GM12878 (cell line): ENCODE measurements around the gene CALB2. TPM values are rescaled to one million over a fixed set of nuclear protein-coding genes. Genes with fewer than 3 reads are reported as not detected.

Experiments used
- ATAC-seq: fragments of 200-7000 bp; cut with Tn5 transposase; 3 replicates; pipeline ENCODE4 v1.9.1; 2020; ENCODE audit warnings: mild to moderate bottlenecking, moderate library complexity
- BruUV-seq: library from RNA; stranded (reverse); fragments of 400-500 nt; replicated peaks from 2 replicates; lab custom pipeline; 2021; lab: Mats Ljungman, UMichigan
- CTCF ChIA-PET: fragments of 300-600 bp; sonication (Branson Sonifier 250); formaldehyde crosslinking; extraction: SDS; loops from one replicate; lab custom pipeline; 2021; ENCODE audit warnings: inconsistent platforms; lab: Yijun Ruan, JAX
- POLR2A ChIA-PET: fragments of 350-600 bp; formaldehyde crosslinking; extraction: SDS; loops from one replicate; lab custom pipeline; 2021; ENCODE audit warnings: inconsistent platforms; lab: Charles Lee
- RAD21 ChIA-PET: fragments of 300-600 bp; sonication (Branson Sonifier 250); formaldehyde crosslinking; loops from one replicate; lab custom pipeline; 2023; ENCODE audit warnings: antibody characterized with exemption; ENCODE audit not compliant: unreplicated experiment; lab: Charles Lee
- SMC1A ChIA-PET: fragments of 300-600 bp; sonication (Branson Sonifier 250); formaldehyde crosslinking; loops from one replicate; lab custom pipeline; 2023; ENCODE audit not compliant: unreplicated experiment, uncharacterized antibody; lab: Charles Lee
- DNase-seq: peaks from one replicate; pipeline ENCODE4 v3.0.0-alpha.2; 2011; ENCODE audit warnings: low read depth, low spot score
- FAIRE-seq: peaks from 3 replicates; lab custom pipeline; 2011; peaks lifted over from hg19 to GRCh38; lab: Jason Lieb, UNC
- H2AFZ ChIP-seq: 2 replicates; pipeline ENCODE4 v1.6.0; 2011; ENCODE audit warnings: low read depth, low read length, control low read depth; ENCODE audit not compliant: control insufficient read depth
- H3K27ac ChIP-seq: 2 replicates; pipeline ENCODE4 v1.5.1; 2011; ENCODE audit warnings: control low read depth; ENCODE audit not compliant: control insufficient read depth, insufficient read depth
- H3K27me3 ChIP-seq, 2 experiments: replicated peaks in 1 of 2; 2 replicates each; pipeline versions ENCODE4 v1.6.0 to v1.6.1; 2011; ENCODE audit warnings: low read length in 1 of 2; ENCODE audit not compliant: control insufficient read depth in 2 of 2, insufficient read depth in 2 of 2
- H3K36me3 ChIP-seq, 2 experiments: 2 replicates each; pipeline ENCODE4 v1.5.1; 2011; ENCODE audit warnings: low read length in 1 of 2; ENCODE audit not compliant: control insufficient read depth in 2 of 2, insufficient read depth in 2 of 2
- H3K4me1 ChIP-seq: 2 replicates; pipeline ENCODE4 v1.6.1; 2011; ENCODE audit warnings: mild to moderate bottlenecking, low read length, moderate library complexity, mixed read lengths; ENCODE audit not compliant: control insufficient read depth, insufficient read depth
- H3K4me2 ChIP-seq: 2 replicates; pipeline ENCODE4 v1.6.0; 2011; ENCODE audit warnings: control low read depth; ENCODE audit not compliant: control insufficient read depth, insufficient read depth
- H3K4me3 ChIP-seq: fragments of 200-600 bp; sonication (generic); 2 replicates; pipeline ENCODE4 v1.5.1; 2016
- H3K79me2 ChIP-seq: 2 replicates; pipeline ENCODE4 v1.6.0; 2011; ENCODE audit warnings: low read length; ENCODE audit not compliant: control insufficient read depth, insufficient read depth
- H3K9ac ChIP-seq: 2 replicates; pipeline ENCODE4 v1.8.0; 2011; ENCODE audit warnings: low read length, control low read depth, mixed read lengths; ENCODE audit not compliant: control insufficient read depth, insufficient read depth
- H3K9me3 ChIP-seq: replicated peaks from 3 replicates; pipeline ENCODE4 v1.5.1; 2011; ENCODE audit warnings: mild to moderate bottlenecking, low read length; ENCODE audit not compliant: control insufficient read depth, insufficient read depth
- H4K20me1 ChIP-seq: 2 replicates; pipeline ENCODE4 v1.6.0; 2011; ENCODE audit not compliant: control insufficient read depth, insufficient read depth
- CEBPB ChIP-seq, 2 experiments: fragments of 150-350 bp in 1 of 2; IDR thresholded peaks; 2 replicates each; pipeline ENCODE4 v1.6.1; 2012 to 2014; ENCODE audit warnings: low read depth in 2 of 2, low read length in 2 of 2, borderline replicate concordance in 1 of 2, inconsistent platforms in 1 of 2
- CHD4 ChIP-seq: fragments of 200-600 bp; sonication (generic); IDR thresholded peaks from 2 replicates; pipeline ENCODE4 v1.6.1; 2016; ENCODE audit warnings: mild to moderate bottlenecking
- EGR1 ChIP-seq, 2 experiments: IDR thresholded peaks; 1 replicate in 1 of 2; 2 replicates in 1 of 2; pipeline ENCODE4 v1.6.1; 2011 to 2012; ENCODE audit warnings: low read depth in 2 of 2, low read length in 2 of 2, borderline replicate concordance in 1 of 2, mild to moderate bottlenecking in 1 of 2, moderate library complexity in 1 of 2
- MYC ChIP-seq: IDR thresholded peaks from 2 replicates; pipeline ENCODE4 v1.6.1; 2011; ENCODE audit warnings: mild to moderate bottlenecking, low read length, moderate library complexity, inconsistent platforms; ENCODE audit not compliant: insufficient read depth, insufficient replicate concordance, insufficient read length, severe bottlenecking
- RUNX3 ChIP-seq: IDR thresholded peaks from 2 replicates; pipeline ENCODE4 v1.6.1; 2012; ENCODE audit warnings: low read length, inconsistent platforms
- SUPT20H ChIP-seq: IDR thresholded peaks from 2 replicates; pipeline ENCODE4 v1.6.1; 2011; ENCODE audit warnings: low read depth, mild to moderate bottlenecking, low read length, moderate library complexity, borderline replicate concordance; ENCODE audit not compliant: control insufficient read depth
- TAF1 ChIP-seq: IDR thresholded peaks from 2 replicates; pipeline ENCODE4 v1.6.1; 2011; ENCODE audit warnings: mild to moderate bottlenecking, low read depth, low read length, borderline replicate concordance
- WGBS: methylation state at CpG from one replicate; pipeline ENCODE4 v1.1.6; 2016; ENCODE audit warnings: low lambda C conversion rate; ENCODE audit not compliant: insufficient replicate concordance, insufficient coverage; ENCODE audit errors: missing lambda C conversion rate; 5-methylcytosine and 5-hydroxymethylcytosine counted together
- in situ Hi-C: fragments of 300-500 bp; cut with MboI; formaldehyde crosslinking; loops from 9 replicates; pipeline ENCODE4 v1.14.3; 2018; ENCODE audit warnings: mixed read lengths
- intact Hi-C: fragments of 100-400 bp; cut with micrococcal nuclease; formaldehyde crosslinking; loops from one replicate; pipeline ENCODE4 v1.14.2; 2022; ENCODE audit not compliant: unreplicated experiment
- polyA plus RNA-seq, 11 experiments: library from polyadenylated mRNA; depleted of rRNA in 4 of 11; unstranded in 6 of 11; stranded (reverse) in 5 of 11; fragments of >200 nt; fragmentation: Nextera tagmentation in 4 of 11; fragmentation: Illumina TruSeq in 1 of 11; extraction: Ambion mirVana in 4 of 11; extraction: Trizol in 1 of 11; gene quantifications; 1 replicate in 1 of 11; 2 replicates in 10 of 11; pipeline versions ENCODE4 v1.2.1 to v1.2.3, GENCODE V29; 2011 to 2016; ENCODE audit warnings: inconsistent platforms in 2 of 11, missing spikeins in 2 of 11, low read depth in 1 of 11
- total RNA-seq, 4 experiments: library from RNA; depleted of rRNA in 3 of 4; stranded (reverse); fragments of >200 nt in 3 of 4; fragmentation: Illumina TruSeq in 1 of 4; extraction: Trizol in 1 of 4; gene quantifications; 2 replicates each; pipeline versions ENCODE4 v1.2.1 to v1.2.3, GENCODE V29; 2013 to 2021
- TF ChIP-seq, protein P1 (sequence below): fragments of 150-350 bp; IDR thresholded peaks from 2 replicates; pipeline ENCODE4 v1.6.1; 2014; ENCODE audit warnings: mild to moderate bottlenecking, low read depth, low read length
- TF ChIP-seq, protein P2 (sequence below): fragments of 450-650 bp; IDR thresholded peaks from 2 replicates; pipeline ENCODE4 v1.6.1; 2017; ENCODE audit warnings: mild to moderate bottlenecking, moderate library complexity
- TF ChIP-seq, protein P3 (sequence below), 3 experiments: IDR thresholded peaks in 2 of 3; conservative IDR thresholded peaks in 1 of 3; 2 replicates each; pipeline ENCODE4 v1.5.1; 2011; ENCODE audit warnings: low read depth in 3 of 3, low read length in 3 of 3, mild to moderate bottlenecking in 3 of 3, control low read depth in 2 of 3, moderate library complexity in 2 of 3, inconsistent platforms in 1 of 3, mixed read lengths in 1 of 3; ENCODE audit not compliant: control insufficient read depth in 2 of 3, insufficient read depth in 1 of 3; ENCODE audit errors: extremely low read depth in 1 of 3
- TF ChIP-seq, protein P4 (sequence below): fragments of 450-650 bp; IDR thresholded peaks from 2 replicates; pipeline ENCODE4 v1.6.1; 2017; ENCODE audit warnings: mild to moderate bottlenecking, moderate library complexity

The CALB2 gene
- total and polyA plus RNA-seq, 10 of the 15 experiments (the other 5 are each of a cell fraction or from before 2014, with no cell fraction given), result not detected

DNA sequence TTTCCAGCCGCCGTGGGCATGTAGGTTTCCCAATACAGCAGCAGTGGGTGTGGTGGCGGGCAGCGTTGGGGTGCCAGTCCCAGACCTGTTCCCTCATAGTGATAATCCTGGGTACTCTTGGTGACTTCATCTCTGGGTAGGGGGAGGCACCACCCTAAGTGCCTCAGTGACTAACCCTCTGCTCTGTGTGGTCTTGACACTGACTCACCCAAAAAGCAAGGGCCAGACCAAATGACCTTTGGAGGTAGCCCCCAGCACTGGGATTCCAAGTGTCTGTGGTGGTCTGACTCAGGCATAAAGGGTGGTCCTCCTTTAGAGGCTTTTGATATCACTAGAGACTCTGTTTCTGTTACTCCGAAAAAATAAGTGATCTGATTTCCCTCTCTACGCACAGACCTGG, 908 bp downstream of the CALB2 start:
- peaks cover 0 to 1% of the 10 kb centered on the region in 2 experiments; a peak in 3 of 4 replicates for H3K27me3 ChIP-seq
- RAD21 ChIA-PET, result no interaction called here
- FAIRE-seq (no peak), DNase-seq (no peak)
- no peak overlapping the region for H3K9ac ChIP-seq
- CTCF ChIA-PET, result interaction anchor here (0.9 to 1.3 kb wide), 3 partner anchors 10 to 293 kb away, joined by 3 to 4 read pairs (median 3); no protein-coding TSS in a partner anchor
- in situ Hi-C loops, result no loop called here
- H3K36me3 ChIP-seq, result no peaks in the 10 kb centered on the region
- SMC1A ChIA-PET, result interaction anchor here (1.3 to 1.4 kb wide), 2 partner anchors 9 to 183 kb away, joined by 3 to 4 read pairs; no protein-coding TSS in a partner anchor
- POLR2A ChIA-PET, result no interaction called here
- 55% methylated on average over 6 of the region's 6 CpGs for WGBS
- H3K4me1 ChIP-seq, result no peaks in the 10 kb centered on the region
- no peak overlapping the region for H2AFZ ChIP-seq
- TF ChIP-seq, protein P1, sequence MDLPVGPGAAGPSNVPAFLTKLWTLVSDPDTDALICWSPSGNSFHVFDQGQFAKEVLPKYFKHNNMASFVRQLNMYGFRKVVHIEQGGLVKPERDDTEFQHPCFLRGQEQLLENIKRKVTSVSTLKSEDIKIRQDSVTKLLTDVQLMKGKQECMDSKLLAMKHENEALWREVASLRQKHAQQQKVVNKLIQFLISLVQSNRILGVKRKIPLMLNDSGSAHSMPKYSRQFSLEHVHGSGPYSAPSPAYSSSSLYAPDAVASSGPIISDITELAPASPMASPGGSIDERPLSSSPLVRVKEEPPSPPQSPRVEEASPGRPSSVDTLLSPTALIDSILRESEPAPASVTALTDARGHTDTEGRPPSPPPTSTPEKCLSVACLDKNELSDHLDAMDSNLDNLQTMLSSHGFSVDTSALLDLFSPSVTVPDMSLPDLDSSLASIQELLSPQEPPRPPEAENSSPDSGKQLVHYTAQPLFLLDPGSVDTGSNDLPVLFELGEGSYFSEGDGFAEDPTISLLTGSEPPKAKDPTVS, result no peak
- TF ChIP-seq, protein P2, sequence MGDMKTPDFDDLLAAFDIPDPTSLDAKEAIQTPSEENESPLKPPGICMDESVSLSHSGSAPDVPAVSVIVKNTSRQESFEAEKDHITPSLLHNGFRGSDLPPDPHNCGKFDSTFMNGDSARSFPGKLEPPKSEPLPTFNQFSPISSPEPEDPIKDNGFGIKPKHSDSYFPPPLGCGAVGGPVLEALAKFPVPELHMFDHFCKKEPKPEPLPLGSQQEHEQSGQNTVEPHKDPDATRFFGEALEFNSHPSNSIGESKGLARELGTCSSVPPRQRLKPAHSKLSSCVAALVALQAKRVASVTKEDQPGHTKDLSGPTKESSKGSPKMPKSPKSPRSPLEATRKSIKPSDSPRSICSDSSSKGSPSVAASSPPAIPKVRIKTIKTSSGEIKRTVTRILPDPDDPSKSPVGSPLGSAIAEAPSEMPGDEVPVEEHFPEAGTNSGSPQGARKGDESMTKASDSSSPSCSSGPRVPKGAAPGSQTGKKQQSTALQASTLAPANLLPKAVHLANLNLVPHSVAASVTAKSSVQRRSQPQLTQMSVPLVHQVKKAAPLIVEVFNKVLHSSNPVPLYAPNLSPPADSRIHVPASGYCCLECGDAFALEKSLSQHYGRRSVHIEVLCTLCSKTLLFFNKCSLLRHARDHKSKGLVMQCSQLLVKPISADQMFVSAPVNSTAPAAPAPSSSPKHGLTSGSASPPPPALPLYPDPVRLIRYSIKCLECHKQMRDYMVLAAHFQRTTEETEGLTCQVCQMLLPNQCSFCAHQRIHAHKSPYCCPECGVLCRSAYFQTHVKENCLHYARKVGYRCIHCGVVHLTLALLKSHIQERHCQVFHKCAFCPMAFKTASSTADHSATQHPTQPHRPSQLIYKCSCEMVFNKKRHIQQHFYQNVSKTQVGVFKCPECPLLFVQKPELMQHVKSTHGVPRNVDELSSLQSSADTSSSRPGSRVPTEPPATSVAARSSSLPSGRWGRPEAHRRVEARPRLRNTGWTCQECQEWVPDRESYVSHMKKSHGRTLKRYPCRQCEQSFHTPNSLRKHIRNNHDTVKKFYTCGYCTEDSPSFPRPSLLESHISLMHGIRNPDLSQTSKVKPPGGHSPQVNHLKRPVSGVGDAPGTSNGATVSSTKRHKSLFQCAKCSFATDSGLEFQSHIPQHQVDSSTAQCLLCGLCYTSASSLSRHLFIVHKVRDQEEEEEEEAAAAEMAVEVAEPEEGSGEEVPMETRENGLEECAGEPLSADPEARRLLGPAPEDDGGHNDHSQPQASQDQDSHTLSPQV, result no peak
- no peak for TF ChIP-seq TAF1
- no peak for TF ChIP-seq EGR1 (IDR thresholded peaks at IDR 0.05; ENCODE audit: borderline replicate concordance in 1 of 2, low read depth in 2 of 2, low read length in 2 of 2)
- TF ChIP-seq CHD4, result no peak
- TF ChIP-seq, protein P3, sequence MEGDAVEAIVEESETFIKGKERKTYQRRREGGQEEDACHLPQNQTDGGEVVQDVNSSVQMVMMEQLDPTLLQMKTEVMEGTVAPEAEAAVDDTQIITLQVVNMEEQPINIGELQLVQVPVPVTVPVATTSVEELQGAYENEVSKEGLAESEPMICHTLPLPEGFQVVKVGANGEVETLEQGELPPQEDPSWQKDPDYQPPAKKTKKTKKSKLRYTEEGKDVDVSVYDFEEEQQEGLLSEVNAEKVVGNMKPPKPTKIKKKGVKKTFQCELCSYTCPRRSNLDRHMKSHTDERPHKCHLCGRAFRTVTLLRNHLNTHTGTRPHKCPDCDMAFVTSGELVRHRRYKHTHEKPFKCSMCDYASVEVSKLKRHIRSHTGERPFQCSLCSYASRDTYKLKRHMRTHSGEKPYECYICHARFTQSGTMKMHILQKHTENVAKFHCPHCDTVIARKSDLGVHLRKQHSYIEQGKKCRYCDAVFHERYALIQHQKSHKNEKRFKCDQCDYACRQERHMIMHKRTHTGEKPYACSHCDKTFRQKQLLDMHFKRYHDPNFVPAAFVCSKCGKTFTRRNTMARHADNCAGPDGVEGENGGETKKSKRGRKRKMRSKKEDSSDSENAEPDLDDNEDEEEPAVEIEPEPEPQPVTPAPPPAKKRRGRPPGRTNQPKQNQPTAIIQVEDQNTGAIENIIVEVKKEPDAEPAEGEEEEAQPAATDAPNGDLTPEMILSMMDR (IDR thresholded peaks at IDR 0.05 in 2 of 3, conservative IDR thresholded peaks at IDR 0.05 in 1 of 3; ENCODE audit: control insufficient read depth in 2 of 3, extremely low read depth in 1 of 3, insufficient read depth in 1 of 3, low read depth in 3 of 3, low read length in 3 of 3), result no peak
- TF ChIP-seq SUPT20H, result no peak
- TF ChIP-seq RUNX3, result no peak
- TF ChIP-seq CEBPB (IDR thresholded peaks at IDR 0.05; ENCODE audit: borderline replicate concordance in 1 of 2, low read depth in 2 of 2, low read length in 2 of 2), result no peak
- TF ChIP-seq MYC, result no peak
- TF ChIP-seq, protein P4, sequence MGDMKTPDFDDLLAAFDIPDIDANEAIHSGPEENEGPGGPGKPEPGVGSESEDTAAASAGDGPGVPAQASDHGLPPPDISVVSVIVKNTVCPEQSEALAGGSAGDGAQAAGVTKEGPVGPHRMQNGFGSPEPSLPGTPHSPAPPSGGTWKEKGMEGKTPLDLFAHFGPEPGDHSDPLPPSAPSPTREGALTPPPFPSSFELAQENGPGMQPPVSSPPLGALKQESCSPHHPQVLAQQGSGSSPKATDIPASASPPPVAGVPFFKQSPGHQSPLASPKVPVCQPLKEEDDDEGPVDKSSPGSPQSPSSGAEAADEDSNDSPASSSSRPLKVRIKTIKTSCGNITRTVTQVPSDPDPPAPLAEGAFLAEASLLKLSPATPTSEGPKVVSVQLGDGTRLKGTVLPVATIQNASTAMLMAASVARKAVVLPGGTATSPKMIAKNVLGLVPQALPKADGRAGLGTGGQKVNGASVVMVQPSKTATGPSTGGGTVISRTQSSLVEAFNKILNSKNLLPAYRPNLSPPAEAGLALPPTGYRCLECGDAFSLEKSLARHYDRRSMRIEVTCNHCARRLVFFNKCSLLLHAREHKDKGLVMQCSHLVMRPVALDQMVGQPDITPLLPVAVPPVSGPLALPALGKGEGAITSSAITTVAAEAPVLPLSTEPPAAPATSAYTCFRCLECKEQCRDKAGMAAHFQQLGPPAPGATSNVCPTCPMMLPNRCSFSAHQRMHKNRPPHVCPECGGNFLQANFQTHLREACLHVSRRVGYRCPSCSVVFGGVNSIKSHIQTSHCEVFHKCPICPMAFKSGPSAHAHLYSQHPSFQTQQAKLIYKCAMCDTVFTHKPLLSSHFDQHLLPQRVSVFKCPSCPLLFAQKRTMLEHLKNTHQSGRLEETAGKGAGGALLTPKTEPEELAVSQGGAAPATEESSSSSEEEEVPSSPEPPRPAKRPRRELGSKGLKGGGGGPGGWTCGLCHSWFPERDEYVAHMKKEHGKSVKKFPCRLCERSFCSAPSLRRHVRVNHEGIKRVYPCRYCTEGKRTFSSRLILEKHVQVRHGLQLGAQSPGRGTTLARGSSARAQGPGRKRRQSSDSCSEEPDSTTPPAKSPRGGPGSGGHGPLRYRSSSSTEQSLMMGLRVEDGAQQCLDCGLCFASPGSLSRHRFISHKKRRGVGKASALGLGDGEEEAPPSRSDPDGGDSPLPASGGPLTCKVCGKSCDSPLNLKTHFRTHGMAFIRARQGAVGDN, result no peak
- TF ChIP-seq, all 136 proteins: peak for 0
- Histone ChIP-seq H3K27ac (no peak overlapping the region), H3K4me3 (no peak overlapping the region), H3K79me2 (no peaks in the 10 kb centered on the region), H3K4me2 (no peak overlapping the region), H3K9me3 (no peaks in the 10 kb centered on the region), H4K20me1 (no peaks in the 10 kb centered on the region)
- no TSS peak for BruUV-seq
- ATAC-seq, result no peak
- intact Hi-C loops, result loop anchor here (2.0 to 5.0 kb wide), 2 partner anchors 138 to 145 kb away; no protein-coding TSS in a partner anchor
